ENCODE data around the gene C4BPB. TPM values are rescaled to one million over a fixed set of nuclear protein-coding genes. Genes with fewer than 3 reads are reported as not detected.
A peak's percentile ranks its signal among the peaks of the same experiment; 100 is the strongest.
"Not testable (repeated sequence)": the region's sequence is repeated elsewhere in the genome, so short reads cannot be mapped to it uniquely, and the experiment has no call there.

C4BPB gene
- total RNA-seq (2014; rRNA removed; shearing (Covaris generic)): not detected in 2 replicates
- not detected in 2 replicates for polyA plus RNA-seq (2014; cell fraction: nucleus; rRNA removed)

DNA sequence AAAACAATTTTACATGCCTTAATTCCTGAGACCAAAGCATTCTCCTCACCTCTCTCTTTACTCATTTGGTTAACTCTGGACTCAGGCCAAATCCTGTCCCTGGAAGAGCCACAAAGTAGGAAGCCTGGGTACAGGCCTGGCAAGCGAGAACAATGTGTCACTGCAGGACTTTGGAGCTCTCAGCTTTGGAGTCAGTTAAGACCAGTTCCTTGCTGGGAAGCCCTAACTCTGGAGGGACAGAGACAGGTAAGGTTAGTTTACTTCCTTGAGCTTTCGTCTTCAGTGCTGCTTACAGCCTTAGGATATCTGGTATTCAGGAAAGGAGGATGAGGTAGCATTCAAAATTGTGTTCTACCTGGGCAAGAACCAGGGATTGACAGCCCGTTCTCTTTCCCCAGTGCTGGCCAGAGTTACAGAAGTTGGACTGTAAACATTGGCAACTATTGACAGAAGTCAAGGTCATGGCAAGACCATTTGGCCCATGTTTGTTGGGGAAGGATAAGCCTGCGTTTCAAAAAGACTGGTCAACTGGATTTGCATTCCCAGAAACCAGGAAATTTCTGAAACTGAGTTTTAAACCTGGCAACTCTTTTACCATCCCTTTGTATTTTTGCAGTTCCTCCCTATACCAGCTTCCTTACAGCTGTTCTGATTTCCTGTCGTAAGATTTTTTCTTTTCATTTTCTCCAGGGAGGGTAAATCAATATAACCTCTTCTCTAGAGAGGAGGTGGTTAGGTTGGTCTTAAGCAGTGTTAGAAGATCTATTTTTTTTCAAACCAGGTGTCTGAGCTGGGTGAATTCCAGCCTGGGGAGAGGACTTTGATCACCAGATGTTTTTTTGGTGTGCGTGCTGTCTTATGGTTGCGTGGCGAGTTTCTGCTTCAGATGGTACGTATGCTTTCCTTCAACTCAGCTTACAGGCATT is at the start of gene C4BPB:
Gene C4BPB (plus strand): TSS at position 160 of the 926 bp plus-strand sequence. CDS start 672 bp downstream, at position 832.
- DNase-seq (ENCODE audit: extremely low read depth, low read depth): no peak

GRCh38 chr1:207039380-207040180 is 49.1 kb upstream of the C4BPB start:
- DNase-seq (ENCODE audit: extremely low read depth, low read depth): no peak

DNA sequence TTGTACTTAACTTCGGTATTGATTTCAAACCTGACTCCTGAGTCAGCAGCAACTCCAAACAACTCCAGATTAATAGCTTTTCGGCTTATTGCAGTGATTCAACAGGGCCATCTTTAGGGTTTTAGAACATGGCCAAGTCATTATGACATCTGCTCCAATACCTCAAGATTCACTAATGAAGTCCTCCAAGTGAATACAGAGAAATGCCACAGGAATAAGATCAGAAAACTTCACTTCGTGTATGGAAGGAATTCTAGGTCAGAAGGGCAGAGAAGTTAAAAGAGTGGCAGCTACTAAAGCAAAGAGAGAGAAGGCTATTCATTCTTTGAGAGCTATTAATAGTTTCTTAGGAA is 48.5 kb upstream of the C4BPB start:
- DNase-seq (ENCODE audit: extremely low read depth, low read depth): no peak

GRCh38 chr1:207041397-207041796 is 47.3 kb upstream of the C4BPB start:
- not testable (repeated sequence) for DNase-seq (ENCODE audit: extremely low read depth, low read depth)

DNA sequence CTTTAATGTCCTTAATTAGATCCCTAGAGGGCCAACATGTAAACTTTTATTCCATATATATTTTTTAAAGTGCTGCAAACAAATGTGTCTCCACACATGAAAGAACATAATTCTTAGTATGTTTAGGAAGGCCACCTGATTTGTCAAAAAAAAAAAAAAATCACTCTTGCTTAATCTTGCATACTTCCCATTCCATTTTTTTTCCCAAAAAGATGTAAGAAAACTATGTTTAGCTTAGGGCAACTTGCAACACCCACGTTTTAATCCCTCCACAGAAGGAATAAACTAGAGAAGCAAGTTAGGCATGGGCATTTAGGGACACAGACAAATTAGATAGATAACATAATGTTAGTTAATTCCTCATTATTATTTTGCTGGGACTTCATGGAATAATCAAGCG is 43.2 kb upstream of the C4BPB start:
- DNase-seq (ENCODE audit: extremely low read depth, low read depth): no peak

DNA sequence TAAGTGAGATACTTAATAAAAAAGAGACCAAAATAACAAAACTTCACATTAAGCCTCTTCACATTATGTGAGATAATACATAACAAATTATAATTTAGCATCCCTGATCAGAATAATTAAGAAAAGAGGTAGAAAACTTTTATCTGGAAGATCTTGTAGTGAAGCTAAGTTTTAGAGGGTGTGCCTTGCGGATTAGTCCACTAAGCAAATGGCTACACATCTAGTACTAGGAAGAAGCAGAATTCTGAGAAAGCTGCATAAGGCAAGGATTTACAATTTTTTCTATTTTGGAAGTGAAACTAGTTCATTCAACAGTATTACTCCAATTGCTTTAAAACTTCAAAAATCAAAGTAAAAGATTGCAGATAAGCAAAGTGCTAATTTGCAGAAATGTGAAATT is 41.2 kb upstream of the C4BPB start:
- no peak for DNase-seq (ENCODE audit: extremely low read depth, low read depth)

- no peak for DNase-seq (ENCODE audit: extremely low read depth, low read depth)
Observed at GRCh38 chr1:207048041-207048440, 40.6 kb upstream of the C4BPB start.

DNA sequence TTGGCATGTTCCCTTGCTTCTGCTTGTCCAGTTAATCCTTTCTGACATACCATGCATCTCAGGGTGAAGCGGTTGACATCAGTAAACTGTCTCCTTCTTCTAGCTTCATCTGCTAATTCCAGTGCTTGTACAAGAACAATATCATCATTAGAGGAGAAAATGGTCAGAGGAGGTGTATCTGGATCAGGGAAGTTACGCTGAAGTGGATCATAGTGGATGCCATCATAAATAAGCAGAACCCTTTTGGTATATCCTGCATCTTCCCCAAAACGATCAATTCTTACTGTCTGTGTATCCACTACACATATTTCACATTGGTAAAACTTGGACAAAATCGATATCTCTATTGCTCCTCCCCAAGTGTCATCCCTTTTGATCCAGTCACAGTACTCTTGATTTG is 39.6 kb upstream of the C4BPB start:
- DNase-seq (ENCODE audit: extremely low read depth, low read depth): no peak

- no peak for DNase-seq (ENCODE audit: extremely low read depth, low read depth)
Observed at GRCh38 chr1:207049514-207049913, 39.1 kb upstream of the C4BPB start.

DNA sequence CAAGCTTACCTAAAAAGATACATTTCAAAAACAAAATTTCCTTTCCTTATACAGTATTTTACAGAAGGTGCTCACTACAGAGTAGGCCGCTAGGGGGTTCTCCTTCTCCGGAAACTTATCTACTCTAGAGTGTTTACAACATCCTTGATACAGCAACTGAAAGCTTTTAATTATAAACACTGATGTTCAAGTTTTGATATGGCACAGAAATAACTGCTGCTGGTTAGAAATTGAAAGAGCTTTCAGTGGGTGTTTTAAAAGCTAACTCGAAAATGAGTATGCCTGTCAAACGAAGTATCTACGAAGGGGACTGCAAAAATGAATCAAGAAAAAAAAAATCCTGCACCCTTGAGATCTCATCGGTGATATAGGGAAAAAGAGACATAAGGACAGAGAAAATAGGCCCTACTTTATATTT is 38.7 kb upstream of the C4BPB start:
- DNase-seq (ENCODE audit: extremely low read depth, low read depth): peak; percentile 66

DNA sequence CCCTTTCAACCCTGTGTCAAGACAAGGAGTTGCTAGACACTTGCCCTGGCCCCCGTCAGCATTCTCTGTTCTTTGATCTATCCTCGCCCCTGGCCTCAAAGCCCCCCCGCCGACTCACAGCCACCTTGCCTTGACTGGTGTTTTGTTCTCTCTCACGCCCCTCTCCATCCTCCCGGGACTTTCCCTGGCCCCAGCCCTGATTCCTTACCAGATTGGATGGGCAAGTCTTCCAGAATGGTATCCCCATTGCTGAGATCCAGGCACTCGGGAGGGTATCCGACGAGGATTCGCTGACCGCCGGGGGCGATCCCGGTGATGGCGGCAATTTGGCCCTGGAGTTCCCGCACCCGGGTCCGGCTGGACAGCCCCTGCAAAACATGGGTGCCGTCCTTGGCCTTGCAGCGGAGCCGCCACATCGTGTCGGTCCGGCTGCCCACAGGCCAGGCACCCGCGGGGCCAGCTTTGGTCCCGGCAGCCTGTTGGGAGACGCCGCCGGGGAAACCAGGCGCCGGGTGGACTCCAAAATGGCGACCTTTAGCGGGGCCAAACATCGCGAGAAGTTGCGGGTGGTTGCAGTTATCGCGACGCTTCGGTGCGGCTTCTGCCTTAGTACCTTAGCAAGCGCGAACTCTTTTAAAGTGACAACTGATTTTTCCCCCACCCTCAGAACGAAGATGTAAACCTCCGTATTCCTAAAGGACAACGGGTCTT is 38.0 kb upstream of the C4BPB start:
- DNase-seq (ENCODE audit: extremely low read depth, low read depth): peak; percentile 94

GRCh38 chr1:207051191-207051943 is 37.3 kb upstream of the C4BPB start, which contains the start of gene YOD1:
Gene YOD1, minus strand, starts transcription at chr1:207051208. Its CDS starts 178 bp downstream, at chr1:207051030.
- peak; percentile 20 for DNase-seq (ENCODE audit: extremely low read depth, low read depth)

GRCh38 chr1:207052911-207053769 is 35.5 kb upstream of the C4BPB start, which contains the start of gene PFKFB2:
Gene PFKFB2, plus strand, starts transcription at chr1:207053275. Its CDS starts 1,443 bp downstream, at chr1:207054718.
- peak; percentile 95 for DNase-seq (ENCODE audit: extremely low read depth, low read depth)

DNA sequence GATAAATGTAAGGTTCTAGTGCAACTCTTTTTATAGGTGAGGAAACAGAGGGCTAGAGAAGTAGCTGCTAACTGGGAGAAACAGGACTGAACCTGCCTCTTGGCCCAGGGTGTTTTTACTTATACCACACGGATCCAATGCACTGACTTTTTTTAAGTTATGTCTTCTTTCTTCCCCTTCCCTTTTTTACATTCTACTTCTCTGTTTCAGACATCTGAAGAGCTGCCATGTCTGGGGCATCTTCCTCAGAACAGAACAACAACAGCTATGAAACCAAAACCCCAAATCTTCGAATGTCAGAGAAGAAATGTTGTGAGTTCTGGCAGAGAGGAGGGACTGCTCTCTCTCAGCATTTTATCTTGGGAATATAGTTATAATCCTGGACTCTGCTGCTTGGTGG is 34.2 kb upstream of the C4BPB start:
- DNase-seq (ENCODE audit: extremely low read depth, low read depth): no peak

- no peak for DNase-seq (ENCODE audit: extremely low read depth, low read depth)
Observed at GRCh38 chr1:207055386-207056001, 33.2 kb upstream of the C4BPB start.

DNA sequence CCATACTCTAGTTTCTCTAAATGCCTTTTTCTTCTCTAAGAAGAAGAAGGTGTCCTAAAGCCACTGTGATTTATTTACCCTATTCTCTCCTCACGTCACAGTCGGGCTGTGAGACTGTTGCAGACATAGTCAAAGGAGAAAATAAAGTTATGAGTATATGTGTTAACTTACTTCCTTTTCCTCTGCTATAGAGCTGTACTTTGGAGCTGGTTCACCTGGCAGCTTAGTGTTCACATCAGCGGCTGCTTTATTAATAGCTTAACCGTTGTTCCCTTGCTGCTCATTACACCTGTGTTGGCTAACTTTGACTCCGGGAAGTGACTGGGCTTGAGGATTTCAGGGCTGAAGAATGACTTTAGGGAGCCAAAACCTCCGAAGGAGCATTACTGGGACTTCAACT is 32.0 kb upstream of the C4BPB start:
- DNase-seq (ENCODE audit: extremely low read depth, low read depth): no peak

- DNase-seq (ENCODE audit: extremely low read depth, low read depth): no peak
Observed at GRCh38 chr1:207058252-207058651, 30.4 kb upstream of the C4BPB start.
